NK-92 (cell line): ENCODE data around the gene PDXK.

ENCODE experiments used
- DNase-seq: peaks from one replicate; lab custom pipeline; 2025; ENCODE audit not compliant: unreplicated experiment; lab: John Stamatoyannopoulos, UW

PDXK gene

GRCh38 chr21:43741423-43742096 lies 22.6 kb downstream of the PDXK start:
- DNase-seq, result no peak

- no peak for DNase-seq
These were observed 25.0 kb downstream of the PDXK start for GRCh38 chr21:43743947-43744346.

- DNase-seq, result no peak
These were observed 25.8 kb downstream of the PDXK start for GRCh38 chr21:43744725-43745124.

- DNase-seq, result no peak
These were observed 27.0 kb downstream of the PDXK start for GRCh38 chr21:43745772-43746517.

- no peak for DNase-seq
These were observed 29.7 kb downstream of the PDXK start for GRCh38 chr21:43748622-43749021.

GRCh38 chr21:43749651-43750262 lies 30.8 kb downstream of the PDXK start:
- DNase-seq, result no peak

- DNase-seq, result no peak
These were observed 31.6 kb downstream of the PDXK start for GRCh38 chr21:43750339-43751033.

GRCh38 chr21:43751955-43752591 lies 33.1 kb downstream of the PDXK start:
- no peak for DNase-seq

- no peak for DNase-seq
These were observed 34.0 kb downstream of the PDXK start for GRCh38 chr21:43752758-43753438.

- no peak for DNase-seq
These were observed 34.5 kb downstream of the PDXK start for GRCh38 chr21:43753439-43753799.

- no peak for DNase-seq
These were observed 36.2 kb downstream of the PDXK start for GRCh38 chr21:43754948-43755781.

GRCh38 chr21:43755820-43756594 lies 37.1 kb downstream of the PDXK start:
- DNase-seq, result no peak

- no peak for DNase-seq
These were observed 38.7 kb downstream of the PDXK start for GRCh38 chr21:43757601-43758000.

GRCh38 chr21:43758111-43758641 lies 39.2 kb downstream of the PDXK start:
- DNase-seq, result no peak

GRCh38 chr21:43758811-43759210 lies 39.9 kb downstream of the PDXK start:
- DNase-seq, result no peak

GRCh38 chr21:43759651-43760050 lies 40.7 kb downstream of the PDXK start:
- no peak for DNase-seq

GRCh38 chr21:43760391-43760958 lies 41.5 kb downstream of the PDXK start:
- no peak for DNase-seq

GRCh38 chr21:43761886-43762285 lies 43.0 kb downstream of the PDXK start:
- DNase-seq, result no peak
